HG02943 (cell line): ENCODE results near the gene DUSP8.

Experiments used
- ATAC-seq: cut with Tn5 transposase; IDR thresholded peaks from one replicate; pipeline ENCODE4 v1.9.1; 2021; ENCODE audit warnings: mild to moderate bottlenecking, low read depth, moderate library complexity; ENCODE audit not compliant: unreplicated experiment

DUSP8 gene

DNA sequence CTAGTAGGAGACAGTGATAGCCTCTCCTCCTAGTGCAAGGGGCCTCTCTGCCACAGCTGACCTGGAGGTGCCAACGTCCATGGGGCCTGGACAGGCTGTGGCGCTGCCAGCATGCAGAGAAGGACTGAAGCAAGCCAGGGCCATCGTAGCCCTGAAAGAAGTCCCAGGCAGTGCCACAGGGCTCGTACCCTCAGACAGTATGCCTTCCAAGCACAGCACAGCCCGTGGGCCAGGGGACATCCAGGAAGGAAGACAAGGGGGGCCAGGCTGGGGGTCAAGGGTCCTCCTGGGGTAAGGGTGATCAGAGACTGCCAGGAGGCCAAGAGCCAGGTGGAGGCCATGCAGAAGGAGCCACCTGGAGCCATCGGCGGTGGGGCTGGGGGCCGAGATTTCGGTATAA lies 65.1 kb downstream of the DUSP8 start:
- no peak for ATAC-seq

DNA sequence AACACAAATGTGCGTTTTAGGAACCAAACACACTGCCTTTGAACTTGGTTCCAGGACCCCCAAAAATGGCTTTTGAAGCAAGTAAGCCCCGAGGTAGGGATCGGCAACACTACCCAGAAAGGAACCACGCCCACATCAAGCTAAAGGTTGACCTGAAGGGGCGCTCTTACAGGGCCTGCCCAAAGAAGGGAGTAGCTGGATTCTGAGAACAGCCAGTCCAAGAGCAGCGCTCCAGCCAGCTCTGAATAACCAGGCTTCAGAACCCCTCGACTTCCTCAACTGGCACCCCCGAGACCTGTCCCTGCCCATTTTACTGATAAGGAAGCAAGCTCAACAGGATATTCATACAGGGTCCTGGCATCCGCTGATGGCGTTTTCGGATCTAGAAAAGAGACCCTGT lies 66.6 kb downstream of the DUSP8 start:
- no peak for ATAC-seq

DNA sequence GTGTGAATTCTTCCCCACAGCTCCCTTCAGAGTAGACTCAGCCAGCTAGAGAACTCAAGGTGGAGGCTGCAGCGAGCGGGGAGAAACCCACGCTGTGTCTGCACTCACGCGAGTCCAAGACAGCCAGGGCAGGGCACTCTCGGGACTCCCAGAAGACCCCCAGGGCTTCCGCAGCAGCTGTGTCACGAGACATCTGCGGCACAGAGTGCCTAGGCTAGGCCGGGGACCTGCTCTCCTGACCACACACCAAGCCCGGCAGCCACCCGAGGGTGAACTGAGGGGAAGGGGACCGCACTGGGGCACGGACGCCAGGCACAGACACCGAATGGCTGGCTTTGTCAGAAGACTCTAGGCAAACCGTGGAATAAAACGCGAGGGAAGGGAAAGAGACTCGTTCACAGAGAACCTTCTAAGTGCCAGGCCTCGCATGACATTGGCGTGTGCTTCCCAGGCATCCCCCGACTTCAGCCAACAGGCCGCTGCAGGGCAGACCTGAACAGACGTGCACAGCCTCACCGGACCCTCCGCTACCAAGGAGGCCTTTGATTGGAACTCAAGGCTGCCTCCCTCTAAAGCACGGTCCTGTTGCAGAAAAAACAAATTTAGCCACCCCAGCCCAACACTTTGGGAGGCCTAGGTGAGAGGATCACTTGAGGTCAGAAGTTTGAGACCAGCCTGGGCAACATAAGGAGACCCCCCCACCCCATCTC lies 67.3 kb downstream of the DUSP8 start:
- no peak for ATAC-seq

DNA sequence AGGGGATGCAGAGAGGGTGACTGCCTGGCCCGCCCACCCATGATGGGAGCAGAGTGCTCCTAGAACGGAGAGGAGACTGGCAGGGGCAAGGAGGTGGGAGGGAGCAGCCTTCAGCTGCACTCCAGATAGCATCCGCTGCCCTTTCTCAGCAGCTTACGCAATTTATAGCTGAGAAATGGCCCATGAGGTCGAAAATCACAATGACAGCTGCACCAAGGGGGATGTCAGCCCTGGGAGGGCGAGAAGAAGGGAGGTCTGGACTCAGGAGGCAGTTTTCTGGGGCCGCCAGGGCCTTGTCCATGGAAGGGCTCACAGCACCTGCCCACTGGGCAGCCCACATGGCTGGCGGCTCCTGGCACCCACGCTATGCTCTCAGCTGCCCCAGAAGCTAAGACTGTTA lies 67.9 kb downstream of the DUSP8 start:
- ATAC-seq, result no peak
